Fibroblast of skin of right biceps (primary cell): ENCODE results near the gene IL17RC.

Experiments used
- DNase-seq: peaks from one replicate; pipeline ENCODE4 v3.0.0-alpha.2; 2013

IL17RC gene

GRCh38 chr3:9947025-9947995 is 30.4 kb downstream of the IL17RC start:
- peak; percentile 69 for DNase-seq

DNA sequence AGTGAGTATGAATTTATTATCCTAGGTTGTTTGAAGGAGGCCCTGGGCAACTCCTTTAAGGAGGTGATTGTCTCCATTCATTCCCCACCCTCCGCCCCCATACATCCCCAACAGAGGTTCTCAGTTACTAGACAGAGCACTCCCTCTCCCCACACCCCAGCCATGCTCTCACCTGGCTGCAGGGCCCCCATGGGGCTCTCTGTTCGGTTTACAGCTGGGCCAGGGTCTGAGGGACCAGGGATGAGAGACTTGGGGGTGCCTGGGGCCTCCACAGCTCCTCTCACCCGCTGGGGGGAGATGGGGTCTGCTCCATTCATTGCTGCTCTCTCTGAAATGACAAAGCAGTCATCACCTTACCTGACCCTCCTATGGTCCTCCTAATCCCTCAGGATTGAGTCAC is 31.7 kb downstream of the IL17RC start:
- no peak for DNase-seq

DNA sequence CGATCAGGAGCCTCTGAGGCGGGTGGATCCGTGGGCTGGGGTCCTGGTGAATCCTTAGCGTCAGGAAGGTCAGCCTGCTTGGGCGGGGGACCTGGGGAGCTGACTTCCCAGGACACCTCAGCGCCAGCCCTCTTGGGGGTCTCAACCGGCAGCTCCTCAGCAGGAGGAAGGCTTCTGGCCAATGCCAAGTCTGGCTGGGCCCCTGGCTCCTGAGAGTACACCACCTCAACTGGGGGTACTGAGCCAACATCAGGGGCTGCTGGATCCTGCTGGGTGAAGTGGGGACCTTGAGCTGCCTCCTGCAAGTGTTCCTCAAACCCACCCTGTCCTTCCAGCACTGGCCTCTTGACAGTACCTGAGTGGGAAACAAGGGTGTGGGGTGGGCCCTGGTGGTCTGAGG is 32.2 kb downstream of the IL17RC start:
- DNase-seq: no peak

DNA sequence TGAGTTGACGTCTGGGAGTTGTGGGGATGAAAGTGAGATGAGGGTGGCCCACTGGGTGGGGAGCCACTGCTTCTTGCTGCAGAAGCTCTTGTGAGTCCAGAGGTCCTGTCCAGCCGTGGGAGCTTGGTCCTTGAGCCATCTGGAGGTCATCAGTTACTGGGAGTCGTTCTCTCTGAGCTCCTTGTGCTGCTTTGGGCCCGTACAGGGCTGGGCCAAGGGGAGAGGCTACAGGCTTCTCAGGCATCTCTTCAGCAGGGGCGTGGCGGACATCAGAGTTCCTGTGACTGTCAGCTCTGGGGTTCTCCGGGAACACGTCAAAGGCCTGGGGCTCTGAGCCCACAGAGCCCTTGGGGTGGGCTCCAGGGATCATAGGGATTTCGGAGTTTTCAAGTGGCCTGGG is 32.7 kb downstream of the IL17RC start:
- no peak for DNase-seq

DNA sequence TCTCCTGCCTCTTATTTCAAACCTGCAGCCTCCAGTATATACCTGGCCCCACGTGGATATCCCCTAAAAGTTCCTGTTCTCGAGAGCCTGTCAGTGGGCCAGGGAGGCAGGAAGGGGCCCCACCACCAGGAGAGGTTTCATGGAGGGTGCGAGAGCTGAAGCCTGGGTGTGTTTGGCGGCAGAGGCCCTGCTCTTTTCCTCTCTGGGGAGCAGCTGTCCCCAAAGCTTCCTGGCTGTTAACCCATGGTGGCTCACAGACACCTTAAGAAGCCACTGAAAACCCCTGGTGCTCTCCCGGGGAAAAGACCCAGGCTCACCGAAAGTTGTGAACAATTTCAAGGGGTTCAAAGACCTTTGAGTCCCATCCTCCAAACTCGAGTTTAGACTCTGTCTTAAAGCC is 34.2 kb downstream of the IL17RC start:
- DNase-seq: no peak

- no peak for DNase-seq
These were observed 34.7 kb downstream of the IL17RC start for GRCh38 chr3:9951598-9951961.

DNA sequence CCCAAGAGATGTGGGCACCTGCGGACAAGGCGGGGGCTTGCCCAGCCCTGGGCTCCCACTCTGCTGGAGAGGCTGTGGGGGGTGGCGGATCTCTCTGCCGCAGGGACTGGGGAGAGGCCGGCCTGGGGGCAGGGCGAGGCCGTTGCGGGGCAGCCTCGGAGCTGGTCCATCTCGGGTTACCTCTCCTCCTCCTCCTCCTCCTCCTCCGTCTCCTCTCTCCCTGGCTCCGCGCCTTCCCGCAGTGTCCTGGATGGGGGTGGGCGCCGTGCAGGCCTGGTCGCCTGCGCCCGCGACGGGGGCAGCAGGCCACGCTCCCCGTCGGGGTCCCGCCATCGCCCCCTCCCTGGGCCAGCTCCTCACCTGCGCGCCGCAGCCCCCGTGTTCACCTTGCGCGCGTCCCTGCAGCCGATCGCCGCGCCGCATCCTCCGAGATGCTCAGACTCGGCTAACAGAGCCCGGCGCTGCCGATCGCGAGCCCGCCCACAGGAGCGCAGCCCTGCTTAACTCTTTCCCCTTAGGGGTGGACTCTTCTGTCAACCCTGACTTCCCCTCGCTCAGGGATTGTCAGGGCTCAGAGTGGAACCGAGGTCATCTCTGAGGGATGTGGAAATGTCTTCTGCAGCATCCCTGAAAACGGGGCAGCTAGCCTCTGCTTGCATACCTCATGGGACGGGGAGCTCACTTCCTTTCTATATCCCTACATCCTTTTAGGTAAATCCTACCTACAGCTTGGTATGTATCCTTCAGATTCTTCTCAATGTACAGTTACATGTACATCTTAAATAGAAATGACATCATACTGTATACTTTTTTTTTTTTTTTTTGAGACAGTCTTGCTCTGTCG is 35.3 kb downstream of the IL17RC start, which contains the start of gene PRRT3:
TSS of gene PRRT3 (minus strand) at position 447 of the 844 bp plus-strand sequence. CDS start 2,293 bp downstream, outside the sequence.
- peak; percentile 34 for DNase-seq

- DNase-seq: peak; percentile 38
These were observed 38.2 kb downstream of the IL17RC start for GRCh38 chr3:9955067-9955502.

- DNase-seq: no peak
These were observed 38.9 kb downstream of the IL17RC start for GRCh38 chr3:9955611-9956352.

GRCh38 chr3:9957214-9957613 is 40.3 kb downstream of the IL17RC start:
- DNase-seq: no peak

- DNase-seq: no peak
These were observed 48.4 kb downstream of the IL17RC start for GRCh38 chr3:9965200-9965875.

GRCh38 chr3:9966841-9967240 is 49.9 kb downstream of the IL17RC start:
- no peak for DNase-seq

GRCh38 chr3:9969632-9970019 is 52.7 kb downstream of the IL17RC start:
- no peak for DNase-seq

- DNase-seq: peak; percentile 77
These were observed 53.2 kb downstream of the IL17RC start for GRCh38 chr3:9970020-9970652.

GRCh38 chr3:9976721-9977709 is 60.1 kb downstream of the IL17RC start:
- peak; percentile 97 for DNase-seq

DNA sequence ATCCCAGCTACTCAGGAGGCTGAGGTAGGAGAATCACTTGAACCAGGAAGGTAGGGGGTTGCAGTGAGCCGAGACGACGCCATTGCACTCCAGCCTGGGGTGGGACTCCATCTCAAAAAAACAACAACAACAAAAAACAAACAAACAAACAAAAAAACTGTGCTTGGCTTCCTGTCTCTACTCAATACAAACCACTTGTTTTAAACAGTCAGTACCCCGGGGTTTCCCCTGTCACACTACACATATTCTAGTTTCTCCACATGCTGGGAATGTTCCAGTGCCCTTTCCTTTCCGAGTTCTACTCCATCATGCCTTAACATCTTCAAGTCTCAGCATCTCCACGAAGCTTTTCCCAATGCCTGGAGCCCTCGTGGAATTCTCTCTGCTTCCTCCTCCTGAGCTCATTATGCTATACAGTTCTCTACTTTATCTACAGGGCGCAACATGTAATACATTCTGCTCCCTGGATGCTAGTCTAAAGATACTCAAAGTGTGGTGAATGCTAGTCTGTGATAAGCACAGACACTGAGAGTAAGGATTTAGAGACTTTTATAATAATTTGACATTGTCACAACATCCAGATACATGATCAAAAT is 61.9 kb downstream of the IL17RC start:
- DNase-seq: no peak

DNA sequence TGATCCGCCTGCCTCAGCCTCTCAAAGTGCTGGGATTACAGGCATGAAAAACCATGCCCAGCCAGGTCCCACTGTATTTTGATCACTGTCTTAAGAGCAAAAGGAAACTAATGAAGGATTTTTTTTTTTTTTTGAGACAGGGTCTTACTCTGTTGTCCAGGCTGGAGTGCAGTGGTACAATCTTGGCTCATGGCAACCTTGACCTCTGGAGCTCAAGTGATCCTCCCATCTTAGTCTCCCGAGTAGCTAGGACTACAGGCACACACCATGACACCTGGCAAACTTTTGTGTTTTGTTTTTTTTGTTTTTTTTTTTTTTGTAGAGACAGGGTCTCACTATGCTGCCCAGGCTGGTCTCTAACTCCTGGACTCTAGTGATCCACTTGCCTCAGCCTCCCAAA is 63.4 kb downstream of the IL17RC start:
- DNase-seq: no peak
